HEK293 (cell line): Measurements from ENCODE around the gene LRRC8C.
A peak's percentile ranks its signal among the peaks of the same experiment; 100 is the strongest.

Source experiments
- HOXA7 ChIP-seq: sonication (generic); formaldehyde crosslinking; IDR thresholded peaks from 2 replicates; pipeline ENCODE4 v1.8.1; 2022; ENCODE audit warnings: missing genetic modification reagents, borderline replicate concordance
- KLF7 ChIP-seq: fragments of 450-650 bp; formaldehyde crosslinking; IDR thresholded peaks from 2 replicates; pipeline ENCODE4 v1.5.1; 2016; ENCODE audit warnings: missing biosample characterization, missing genetic modification characterization, borderline replicate concordance
- ZBTB44 ChIP-seq: fragments of 450-650 bp; IDR thresholded peaks from 2 replicates; pipeline ENCODE4 v1.5.1; 2018; ENCODE audit warnings: missing biosample characterization, mild to moderate bottlenecking, missing genetic modification characterization
- ZNF155 ChIP-seq: fragments of 450-650 bp; formaldehyde crosslinking; IDR thresholded peaks from 2 replicates; pipeline ENCODE4 v1.5.1; 2016; ENCODE audit warnings: missing biosample characterization, missing genetic modification characterization
- ZNF175 ChIP-seq: fragments of 450-650 bp; formaldehyde crosslinking; IDR thresholded peaks from 2 replicates; pipeline ENCODE4 v1.5.1; 2016; ENCODE audit warnings: missing biosample characterization, missing genetic modification characterization
- ZNF184 ChIP-seq: fragments of 450-650 bp; IDR thresholded peaks from 2 replicates; pipeline ENCODE4 v1.5.1; 2018; ENCODE audit warnings: missing biosample characterization, mild to moderate bottlenecking, missing genetic modification characterization
- ZNF248 ChIP-seq: fragments of 450-650 bp; formaldehyde crosslinking; IDR thresholded peaks from 2 replicates; pipeline ENCODE4 v1.5.1; 2017; ENCODE audit warnings: missing biosample characterization, missing genetic modification characterization
- ZNF280C ChIP-seq: fragments of 450-650 bp; formaldehyde crosslinking; IDR thresholded peaks from 2 replicates; pipeline ENCODE4 v1.5.1; 2016; ENCODE audit warnings: missing biosample characterization, missing genetic modification characterization
- ZNF302 ChIP-seq: fragments of 450-650 bp; formaldehyde crosslinking; IDR thresholded peaks from 2 replicates; pipeline ENCODE4 v1.5.1; 2016; ENCODE audit warnings: missing biosample characterization, missing genetic modification characterization, low read depth
- ZNF585B ChIP-seq: fragments of 450-650 bp; formaldehyde crosslinking; IDR thresholded peaks from 2 replicates; pipeline ENCODE4 v1.5.1; 2016; ENCODE audit warnings: missing biosample characterization, missing genetic modification characterization
- ZNF670 ChIP-seq: fragments of 450-650 bp; formaldehyde crosslinking; IDR thresholded peaks from 2 replicates; pipeline ENCODE4 v1.5.1; 2016; ENCODE audit warnings: missing biosample characterization, missing genetic modification characterization, low read depth
- ZNF692 ChIP-seq: fragments of 450-650 bp; formaldehyde crosslinking; IDR thresholded peaks from 2 replicates; pipeline ENCODE4 v1.5.1; 2016; ENCODE audit warnings: missing biosample characterization, missing genetic modification characterization
- TF ChIP-seq, protein P1 (sequence below): fragments of 450-650 bp; formaldehyde crosslinking; IDR thresholded peaks from 2 replicates; pipeline ENCODE4 v1.5.1; 2016; ENCODE audit warnings: missing biosample characterization, missing genetic modification characterization
- TF ChIP-seq, protein P2 (sequence below): fragments of 450-650 bp; formaldehyde crosslinking; IDR thresholded peaks from 2 replicates; pipeline ENCODE4 v1.5.1; 2016; ENCODE audit warnings: missing biosample characterization, missing genetic modification characterization
- TF ChIP-seq, protein P3 (sequence below): fragments of 450-650 bp; formaldehyde crosslinking; IDR thresholded peaks from 2 replicates; pipeline ENCODE4 v1.5.1; 2016; ENCODE audit warnings: missing biosample characterization, missing genetic modification characterization
- TF ChIP-seq, protein P4 (sequence below): fragments of 450-650 bp; formaldehyde crosslinking; IDR thresholded peaks from 2 replicates; pipeline ENCODE4 v1.5.1; 2017; ENCODE audit warnings: missing biosample characterization, missing genetic modification characterization

The LRRC8C gene

DNA sequence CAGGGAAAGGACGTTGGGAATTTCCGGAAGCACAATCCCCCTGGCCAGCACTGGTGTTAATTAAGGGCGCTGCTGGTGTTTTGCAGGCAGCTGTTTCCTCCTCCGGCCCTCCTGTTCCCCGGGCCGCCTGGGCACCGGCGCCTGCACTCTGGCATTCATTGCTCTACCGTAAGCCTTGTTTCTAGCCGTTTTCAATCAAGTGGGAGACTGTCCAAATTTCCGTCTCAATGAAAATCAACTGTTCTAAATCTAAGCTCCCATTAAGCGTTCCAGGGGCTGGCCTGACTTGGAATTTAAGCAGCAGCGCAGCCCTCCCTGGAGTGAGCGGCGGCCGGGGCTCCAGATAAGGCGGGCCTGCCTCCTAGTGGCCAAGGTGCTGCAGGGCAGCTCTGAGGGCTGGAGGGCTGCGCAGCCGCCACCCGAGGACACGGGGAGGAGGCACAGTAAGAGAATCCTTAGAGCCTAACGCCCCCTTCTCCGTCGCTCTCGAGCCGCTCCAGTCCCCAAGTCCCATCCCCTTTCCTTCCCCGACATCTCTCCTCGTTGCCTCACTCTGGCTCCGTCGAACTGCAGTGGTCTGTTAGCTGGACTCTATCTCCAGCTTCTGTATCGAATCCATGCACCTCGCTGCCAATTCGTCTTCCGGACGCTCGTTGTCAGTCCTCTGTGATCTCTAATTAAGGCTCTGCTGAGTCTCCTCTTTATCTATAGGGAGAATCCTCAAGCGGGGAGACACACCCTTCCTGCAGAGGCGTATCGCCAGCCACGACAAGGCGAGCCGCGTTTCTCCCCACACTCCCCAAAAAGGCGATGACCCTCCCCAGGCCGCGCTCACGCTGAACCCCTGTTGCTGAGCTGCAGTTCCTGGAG is 130.1 kb downstream of the LRRC8C start (continued):
- TF ChIP-seq, protein P1, sequence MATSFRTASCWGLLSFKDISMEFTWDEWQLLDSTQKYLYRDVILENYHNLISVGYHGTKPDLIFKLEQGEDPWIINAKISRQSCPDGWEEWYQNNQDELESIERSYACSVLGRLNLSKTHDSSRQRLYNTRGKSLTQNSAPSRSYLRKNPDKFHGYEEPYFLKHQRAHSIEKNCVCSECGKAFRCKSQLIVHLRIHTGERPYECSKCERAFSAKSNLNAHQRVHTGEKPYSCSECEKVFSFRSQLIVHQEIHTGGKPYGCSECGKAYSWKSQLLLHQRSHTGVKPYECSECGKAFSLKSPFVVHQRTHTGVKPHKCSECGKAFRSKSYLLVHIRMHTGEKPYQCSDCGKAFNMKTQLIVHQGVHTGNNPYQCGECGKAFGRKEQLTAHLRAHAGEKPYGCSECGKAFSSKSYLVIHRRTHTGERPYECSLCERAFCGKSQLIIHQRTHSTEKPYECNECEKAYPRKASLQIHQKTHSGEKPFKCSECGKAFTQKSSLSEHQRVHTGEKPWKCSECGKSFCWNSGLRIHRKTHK (tag by site-specific recombination) = no peak
- TF ChIP-seq, protein P2, sequence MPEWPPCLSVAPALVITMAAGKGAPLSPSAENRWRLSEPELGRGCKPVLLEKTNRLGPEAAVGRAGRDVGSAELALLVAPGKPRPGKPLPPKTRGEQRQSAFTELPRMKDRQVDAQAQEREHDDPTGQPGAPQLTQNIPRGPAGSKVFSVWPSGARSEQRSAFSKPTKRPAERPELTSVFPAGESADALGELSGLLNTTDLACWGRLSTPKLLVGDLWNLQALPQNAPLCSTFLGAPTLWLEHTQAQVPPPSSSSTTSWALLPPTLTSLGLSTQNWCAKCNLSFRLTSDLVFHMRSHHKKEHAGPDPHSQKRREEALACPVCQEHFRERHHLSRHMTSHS (tag by site-specific recombination) = no peak
- no peak for TF ChIP-seq ZBTB44 (tag by site-specific recombination)
- TF ChIP-seq ZNF280C (tag by site-specific recombination) = no peak
- TF ChIP-seq, protein P3, sequence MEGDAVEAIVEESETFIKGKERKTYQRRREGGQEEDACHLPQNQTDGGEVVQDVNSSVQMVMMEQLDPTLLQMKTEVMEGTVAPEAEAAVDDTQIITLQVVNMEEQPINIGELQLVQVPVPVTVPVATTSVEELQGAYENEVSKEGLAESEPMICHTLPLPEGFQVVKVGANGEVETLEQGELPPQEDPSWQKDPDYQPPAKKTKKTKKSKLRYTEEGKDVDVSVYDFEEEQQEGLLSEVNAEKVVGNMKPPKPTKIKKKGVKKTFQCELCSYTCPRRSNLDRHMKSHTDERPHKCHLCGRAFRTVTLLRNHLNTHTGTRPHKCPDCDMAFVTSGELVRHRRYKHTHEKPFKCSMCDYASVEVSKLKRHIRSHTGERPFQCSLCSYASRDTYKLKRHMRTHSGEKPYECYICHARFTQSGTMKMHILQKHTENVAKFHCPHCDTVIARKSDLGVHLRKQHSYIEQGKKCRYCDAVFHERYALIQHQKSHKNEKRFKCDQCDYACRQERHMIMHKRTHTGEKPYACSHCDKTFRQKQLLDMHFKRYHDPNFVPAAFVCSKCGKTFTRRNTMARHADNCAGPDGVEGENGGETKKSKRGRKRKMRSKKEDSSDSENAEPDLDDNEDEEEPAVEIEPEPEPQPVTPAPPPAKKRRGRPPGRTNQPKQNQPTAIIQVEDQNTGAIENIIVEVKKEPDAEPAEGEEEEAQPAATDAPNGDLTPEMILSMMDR (tag by site-specific recombination) = peak; percentile 97
- TF ChIP-seq, protein P4, sequence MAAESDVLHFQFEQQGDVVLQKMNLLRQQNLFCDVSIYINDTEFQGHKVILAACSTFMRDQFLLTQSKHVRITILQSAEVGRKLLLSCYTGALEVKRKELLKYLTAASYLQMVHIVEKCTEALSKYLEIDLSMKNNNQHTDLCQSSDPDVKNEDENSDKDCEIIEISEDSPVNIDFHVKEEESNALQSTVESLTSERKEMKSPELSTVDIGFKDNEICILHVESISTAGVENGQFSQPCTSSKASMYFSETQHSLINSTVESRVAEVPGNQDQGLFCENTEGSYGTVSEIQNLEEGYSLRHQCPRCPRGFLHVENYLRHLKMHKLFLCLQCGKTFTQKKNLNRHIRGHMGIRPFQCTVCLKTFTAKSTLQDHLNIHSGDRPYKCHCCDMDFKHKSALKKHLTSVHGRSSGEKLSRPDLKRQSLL (tag by site-specific recombination) = peak; percentile 6; the same call in 1 of the 2 replicates
- TF ChIP-seq ZNF692 (tag by site-specific recombination) = peak; percentile 53; the same call in 1 of the 2 replicates
- no peak for TF ChIP-seq ZNF155 (tag by site-specific recombination)
- no peak for TF ChIP-seq ZNF585B (tag by site-specific recombination)
- no peak for TF ChIP-seq ZNF175
- TF ChIP-seq ZNF248 (tag by site-specific recombination) = no peak
- TF ChIP-seq ZNF302 (tag by site-specific recombination) = no peak
- no peak for TF ChIP-seq ZNF184 (tag by site-specific recombination)
- no peak for TF ChIP-seq ZNF670 (tag by site-specific recombination)
- TF ChIP-seq HOXA7 (CRISPR knock-in tag) = no peak
- no peak for TF ChIP-seq KLF7 (tag by site-specific recombination)
